Smooth muscle cell (in vitro differentiated cells): Measurements from ENCODE around the gene SORCS2. TPM values are rescaled to one million over a fixed set of nuclear protein-coding genes. Genes with fewer than 3 reads are reported as not detected.

Source experiments
- DNase-seq: peaks from one replicate; lab custom pipeline; 2025; ENCODE audit not compliant: unreplicated experiment; lab: John Stamatoyannopoulos, UW
- H2AFZ ChIP-seq: fragments of 200-600 bp; sonication (generic); 2 replicates; pipeline ENCODE4 v1.6.0; 2016; ENCODE audit warnings: antibody characterized with exemption, low read depth, mild to moderate bottlenecking
- H3F3A ChIP-seq: fragments of 200-600 bp; sonication (generic); 2 replicates; pipeline ENCODE4 v1.6.0; 2017; ENCODE audit warnings: antibody characterized with exemption, low read depth
- H3K27ac ChIP-seq: fragments of 200-600 bp; sonication (generic); 2 replicates; pipeline ENCODE4 v1.5.1; 2016; ENCODE audit warnings: low read depth, mild to moderate bottlenecking
- H3K27me3 ChIP-seq: fragments of 200-600 bp; sonication (generic); 2 replicates; pipeline ENCODE4 v1.6.1; 2016; ENCODE audit warnings: low read depth, mild to moderate bottlenecking
- H3K36me3 ChIP-seq: fragments of 200-600 bp; sonication (generic); 2 replicates; pipeline ENCODE4 v1.5.1; 2016; ENCODE audit warnings: low read depth
- H3K4me1 ChIP-seq: fragments of 200-600 bp; sonication (generic); 2 replicates; pipeline ENCODE4 v1.5.1; 2016; ENCODE audit warnings: low read depth
- H3K4me2 ChIP-seq: fragments of 200-600 bp; sonication (generic); 2 replicates; pipeline ENCODE4 v1.6.0; 2016; ENCODE audit warnings: mild to moderate bottlenecking
- H3K4me3 ChIP-seq: fragments of 200-600 bp; sonication (generic); 2 replicates; pipeline ENCODE4 v1.5.1; 2016; ENCODE audit warnings: mild to moderate bottlenecking
- H3K79me2 ChIP-seq: fragments of 200-600 bp; sonication (generic); 2 replicates; pipeline ENCODE4 v1.6.0; 2016; ENCODE audit warnings: low read depth, mild to moderate bottlenecking
- H3K9ac ChIP-seq: fragments of 200-600 bp; sonication (generic); 2 replicates; pipeline ENCODE4 v1.6.0; 2016; ENCODE audit warnings: low read depth
- H3K9me3 ChIP-seq: fragments of 200-600 bp; sonication (generic); replicated peaks from 2 replicates; pipeline ENCODE4 v1.5.1; 2016; ENCODE audit warnings: low read depth
- H4K20me1 ChIP-seq: fragments of 200-600 bp; sonication (generic); 2 replicates; pipeline ENCODE4 v1.6.0; 2016; ENCODE audit warnings: low read depth
- WGBS: methylation state at CpG from one replicate; pipeline ENCODE4 v1.1.7; 2016; ENCODE audit warnings: low lambda C conversion rate; 5-methylcytosine and 5-hydroxymethylcytosine counted together
- polyA plus RNA-seq: library from polyadenylated mRNA; unstranded; fragments of >200 nt; fragmentation: Nextera tagmentation; extraction: Ambion mirVana; gene quantifications from 2 replicates; pipeline ENCODE4 v1.2.1, GENCODE V29; 2016
- total RNA-seq: library from RNA; depleted of rRNA; stranded (reverse); fragments of >200 nt; gene quantifications from 2 replicates; pipeline ENCODE4 v1.2.3, GENCODE V29; 2014
- TF ChIP-seq, protein P1 (sequence below): fragments of 200-600 bp; sonication (generic); IDR thresholded peaks from 2 replicates; pipeline ENCODE4 v1.5.1; 2017; ENCODE audit warnings: borderline replicate concordance, mild to moderate bottlenecking, antibody characterized with exemption; ENCODE audit not compliant: insufficient read depth, poor library complexity, severe bottlenecking

Gene SORCS2
- total and polyA plus RNA-seq, 2 experiments from 2014 or later = 5.2 to 9.3 TPM

DNA sequence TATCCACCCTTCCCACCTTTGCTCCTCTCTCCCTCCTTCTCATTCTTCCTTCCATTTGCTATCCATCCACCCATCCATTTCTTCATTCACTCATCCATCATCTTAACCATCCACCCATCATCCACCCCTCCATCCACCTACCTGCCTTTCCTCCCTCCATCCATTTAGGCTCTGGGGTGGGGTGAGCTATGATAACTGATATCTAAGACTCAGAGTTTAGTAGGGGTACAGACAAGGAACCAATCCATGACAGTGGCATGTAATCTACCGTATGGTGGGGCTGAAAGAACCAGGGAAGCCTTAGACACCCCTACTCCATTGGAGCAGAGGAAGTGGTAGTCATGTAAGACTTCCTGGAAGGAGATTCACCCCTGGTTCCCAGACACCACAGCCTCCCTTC is 219.2 kb downstream of the SORCS2 start:
- DNase-seq = no peak
- Histone ChIP-seq H3K9ac (no peak overlapping the region), H3K27me3 (peaks cover 8% of the 10 kb centered on the region), H3F3A (no peaks in the 10 kb centered on the region), H3K36me3 (peaks cover 8% of the 10 kb centered on the region), H3K4me3 (no peak overlapping the region), H3K4me1 (no peaks in the 10 kb centered on the region), H3K79me2 (no peaks in the 10 kb centered on the region), H4K20me1 (no peaks in the 10 kb centered on the region), H3K27ac (no peak overlapping the region), H3K9me3 (peaks cover 14% of the 10 kb centered on the region), H2AFZ (no peak overlapping the region), H3K4me2 (no peak overlapping the region)
- TF ChIP-seq, protein P1, sequence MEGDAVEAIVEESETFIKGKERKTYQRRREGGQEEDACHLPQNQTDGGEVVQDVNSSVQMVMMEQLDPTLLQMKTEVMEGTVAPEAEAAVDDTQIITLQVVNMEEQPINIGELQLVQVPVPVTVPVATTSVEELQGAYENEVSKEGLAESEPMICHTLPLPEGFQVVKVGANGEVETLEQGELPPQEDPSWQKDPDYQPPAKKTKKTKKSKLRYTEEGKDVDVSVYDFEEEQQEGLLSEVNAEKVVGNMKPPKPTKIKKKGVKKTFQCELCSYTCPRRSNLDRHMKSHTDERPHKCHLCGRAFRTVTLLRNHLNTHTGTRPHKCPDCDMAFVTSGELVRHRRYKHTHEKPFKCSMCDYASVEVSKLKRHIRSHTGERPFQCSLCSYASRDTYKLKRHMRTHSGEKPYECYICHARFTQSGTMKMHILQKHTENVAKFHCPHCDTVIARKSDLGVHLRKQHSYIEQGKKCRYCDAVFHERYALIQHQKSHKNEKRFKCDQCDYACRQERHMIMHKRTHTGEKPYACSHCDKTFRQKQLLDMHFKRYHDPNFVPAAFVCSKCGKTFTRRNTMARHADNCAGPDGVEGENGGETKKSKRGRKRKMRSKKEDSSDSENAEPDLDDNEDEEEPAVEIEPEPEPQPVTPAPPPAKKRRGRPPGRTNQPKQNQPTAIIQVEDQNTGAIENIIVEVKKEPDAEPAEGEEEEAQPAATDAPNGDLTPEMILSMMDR = no peak
- WGBS = 79% methylated on average over 1 of the region's 1 CpG

DNA sequence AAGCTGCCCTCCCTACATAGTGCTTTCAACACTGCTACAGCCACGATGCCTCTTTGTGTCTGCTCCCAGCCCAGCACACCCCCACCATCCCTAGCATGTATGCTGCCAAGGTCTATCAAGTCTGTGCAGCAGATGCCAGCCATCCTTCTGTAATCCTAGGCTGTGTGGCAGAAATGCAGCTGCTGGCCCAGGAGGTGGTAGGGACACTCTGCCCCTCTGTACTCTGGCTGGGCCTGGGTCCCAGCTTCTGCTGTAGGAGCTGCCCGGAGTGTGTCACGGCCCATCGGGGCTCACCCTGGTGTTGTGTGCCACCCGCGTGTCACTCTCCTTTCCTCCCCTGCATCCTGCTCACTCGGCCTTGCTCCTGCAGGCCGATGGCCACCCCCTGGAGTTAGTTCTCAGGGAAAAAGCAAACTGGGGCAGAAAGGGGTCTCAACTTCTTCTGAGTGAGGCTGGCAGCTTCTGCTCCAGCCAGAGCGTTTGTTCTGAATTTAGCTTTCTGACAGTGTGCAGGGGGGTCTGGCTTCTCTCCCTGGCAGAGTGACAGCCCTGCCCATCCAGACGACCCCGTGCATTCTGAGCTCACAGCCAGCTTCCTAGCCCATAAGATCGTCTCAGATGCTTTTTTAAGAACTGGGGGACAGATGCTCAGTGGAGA is 219.7 kb downstream of the SORCS2 start:
- no peaks in the 10 kb centered on the region for H3K4me1 ChIP-seq
- 72% methylated on average over 12 of the region's 12 CpGs for WGBS
- H3K9me3 ChIP-seq = peaks cover 14% of the 10 kb centered on the region
- H3K9ac ChIP-seq = no peak overlapping the region
- no peak overlapping the region for H3K4me3 ChIP-seq
- no peak for DNase-seq
- no peak overlapping the region for H3K27ac ChIP-seq
- H3K4me2 ChIP-seq = no peak overlapping the region
- H3K27me3 ChIP-seq = peaks cover 8% of the 10 kb centered on the region
- TF ChIP-seq, protein P1 = no peak
- no peaks in the 10 kb centered on the region for H4K20me1 ChIP-seq
- H3K36me3 ChIP-seq = peaks cover 8% of the 10 kb centered on the region
- no peaks in the 10 kb centered on the region for H3K79me2 ChIP-seq
- no peak overlapping the region for H2AFZ ChIP-seq
- H3F3A ChIP-seq = no peaks in the 10 kb centered on the region

DNA sequence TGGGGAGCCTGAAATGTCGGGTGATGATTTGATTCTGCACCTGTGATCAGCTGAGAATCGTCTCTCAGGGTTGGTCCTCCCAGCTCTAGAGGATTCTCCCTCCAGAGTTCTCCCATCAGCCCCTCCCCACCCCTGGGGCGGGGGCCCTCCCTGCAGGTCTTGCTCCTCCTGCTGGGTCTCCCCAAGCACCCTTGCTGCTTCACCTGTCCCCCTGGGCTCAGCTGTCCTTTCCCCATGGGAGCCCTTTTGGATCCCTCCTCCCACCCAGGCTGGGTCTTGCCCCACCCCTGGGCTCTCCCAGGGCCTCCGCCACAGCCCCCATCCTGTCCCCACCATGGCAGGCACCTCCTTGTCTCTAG is 220.2 kb downstream of the SORCS2 start:
- no peak overlapping the region for H3K27ac ChIP-seq
- DNase-seq = no peak
- peaks cover 6% of the 10 kb centered on the region for H3K36me3 ChIP-seq
- no peak overlapping the region for H3K4me2 ChIP-seq
- TF ChIP-seq, protein P1 = no peak
- H3K4me3 ChIP-seq = no peak overlapping the region
- no peaks in the 10 kb centered on the region for H4K20me1 ChIP-seq
- H3K9ac ChIP-seq = no peak overlapping the region
- H2AFZ ChIP-seq = no peak overlapping the region
- H3K27me3 ChIP-seq = peaks cover 8% of the 10 kb centered on the region
- H3K9me3 ChIP-seq = peaks cover 12% of the 10 kb centered on the region
- no peaks in the 10 kb centered on the region for H3F3A ChIP-seq
- H3K79me2 ChIP-seq = no peaks in the 10 kb centered on the region
- WGBS = 91% methylated on average over 4 of the region's 4 CpGs
- H3K4me1 ChIP-seq = no peaks in the 10 kb centered on the region

DNA sequence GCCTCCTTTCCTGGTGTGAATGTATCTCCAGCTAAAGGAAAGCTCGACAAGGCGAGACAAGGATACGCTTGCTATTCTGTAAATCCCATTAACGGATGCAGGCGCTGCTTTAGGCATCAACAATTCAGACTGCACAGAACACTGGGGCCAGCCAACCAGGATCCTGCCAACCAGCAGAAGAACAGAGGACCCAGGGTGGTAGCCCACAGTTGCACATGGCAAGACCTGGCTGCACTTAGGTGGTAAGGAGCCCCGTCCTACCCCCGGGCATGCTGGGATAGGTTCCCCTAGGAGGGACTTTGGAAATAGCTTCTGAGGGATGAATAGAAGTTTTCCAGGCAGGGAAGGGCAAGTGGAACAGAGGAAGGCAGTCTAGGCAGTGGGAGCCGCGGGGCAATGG is 221.7 kb downstream of the SORCS2 start:
- Histone ChIP-seq H3K79me2 (no peaks in the 10 kb centered on the region), H3K4me3 (no peak overlapping the region), H3K27me3 (peaks cover 8% of the 10 kb centered on the region), H3F3A (no peaks in the 10 kb centered on the region), H3K9ac (no peak overlapping the region), H3K36me3 (no peaks in the 10 kb centered on the region), H2AFZ (no peak overlapping the region), H3K4me2 (no peak overlapping the region), H3K27ac (no peak overlapping the region), H4K20me1 (no peaks in the 10 kb centered on the region), H3K4me1 (no peaks in the 10 kb centered on the region), H3K9me3 (no peaks in the 10 kb centered on the region)
- TF ChIP-seq, protein P1 = no peak
- no peak for DNase-seq
- 77% methylated on average over 9 of the region's 9 CpGs for WGBS
